Measurements from ENCODE around the gene RREB1.

The RREB1 gene

DNA sequence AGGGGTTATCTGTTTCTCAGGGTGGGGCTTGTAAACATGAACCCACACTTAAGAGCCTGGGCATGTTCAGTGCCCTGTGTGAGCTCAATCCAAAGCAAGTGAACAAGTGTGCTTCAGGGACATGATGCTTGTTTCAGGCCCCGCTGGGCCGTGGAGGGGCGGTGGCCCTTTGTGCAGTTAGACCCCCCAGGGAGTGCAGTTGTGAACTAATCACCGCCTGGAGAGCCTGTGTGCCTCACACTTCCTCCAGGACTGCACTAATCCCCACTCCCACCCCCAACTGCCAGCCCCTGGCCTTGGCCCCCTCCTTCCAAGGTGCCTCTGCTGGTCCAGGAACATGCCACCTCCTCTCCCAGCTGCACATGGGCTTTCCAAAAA is 58.1 kb downstream of the RREB1 start:
- DNase-seq (ENCODE audit: low spot score), result no peak
- in situ Hi-C loops (cut with MboI; ENCODE audit: low sequenced_read_pairs, unreplicated experiment), result no loop called here
- TF ChIP-seq, protein P1, sequence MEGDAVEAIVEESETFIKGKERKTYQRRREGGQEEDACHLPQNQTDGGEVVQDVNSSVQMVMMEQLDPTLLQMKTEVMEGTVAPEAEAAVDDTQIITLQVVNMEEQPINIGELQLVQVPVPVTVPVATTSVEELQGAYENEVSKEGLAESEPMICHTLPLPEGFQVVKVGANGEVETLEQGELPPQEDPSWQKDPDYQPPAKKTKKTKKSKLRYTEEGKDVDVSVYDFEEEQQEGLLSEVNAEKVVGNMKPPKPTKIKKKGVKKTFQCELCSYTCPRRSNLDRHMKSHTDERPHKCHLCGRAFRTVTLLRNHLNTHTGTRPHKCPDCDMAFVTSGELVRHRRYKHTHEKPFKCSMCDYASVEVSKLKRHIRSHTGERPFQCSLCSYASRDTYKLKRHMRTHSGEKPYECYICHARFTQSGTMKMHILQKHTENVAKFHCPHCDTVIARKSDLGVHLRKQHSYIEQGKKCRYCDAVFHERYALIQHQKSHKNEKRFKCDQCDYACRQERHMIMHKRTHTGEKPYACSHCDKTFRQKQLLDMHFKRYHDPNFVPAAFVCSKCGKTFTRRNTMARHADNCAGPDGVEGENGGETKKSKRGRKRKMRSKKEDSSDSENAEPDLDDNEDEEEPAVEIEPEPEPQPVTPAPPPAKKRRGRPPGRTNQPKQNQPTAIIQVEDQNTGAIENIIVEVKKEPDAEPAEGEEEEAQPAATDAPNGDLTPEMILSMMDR (IDR thresholded peaks at IDR 0.05; ENCODE audit: borderline replicate concordance, control extremely low read depth, extremely low read depth, insufficient read depth, missing control alignments), result no peak

DNA sequence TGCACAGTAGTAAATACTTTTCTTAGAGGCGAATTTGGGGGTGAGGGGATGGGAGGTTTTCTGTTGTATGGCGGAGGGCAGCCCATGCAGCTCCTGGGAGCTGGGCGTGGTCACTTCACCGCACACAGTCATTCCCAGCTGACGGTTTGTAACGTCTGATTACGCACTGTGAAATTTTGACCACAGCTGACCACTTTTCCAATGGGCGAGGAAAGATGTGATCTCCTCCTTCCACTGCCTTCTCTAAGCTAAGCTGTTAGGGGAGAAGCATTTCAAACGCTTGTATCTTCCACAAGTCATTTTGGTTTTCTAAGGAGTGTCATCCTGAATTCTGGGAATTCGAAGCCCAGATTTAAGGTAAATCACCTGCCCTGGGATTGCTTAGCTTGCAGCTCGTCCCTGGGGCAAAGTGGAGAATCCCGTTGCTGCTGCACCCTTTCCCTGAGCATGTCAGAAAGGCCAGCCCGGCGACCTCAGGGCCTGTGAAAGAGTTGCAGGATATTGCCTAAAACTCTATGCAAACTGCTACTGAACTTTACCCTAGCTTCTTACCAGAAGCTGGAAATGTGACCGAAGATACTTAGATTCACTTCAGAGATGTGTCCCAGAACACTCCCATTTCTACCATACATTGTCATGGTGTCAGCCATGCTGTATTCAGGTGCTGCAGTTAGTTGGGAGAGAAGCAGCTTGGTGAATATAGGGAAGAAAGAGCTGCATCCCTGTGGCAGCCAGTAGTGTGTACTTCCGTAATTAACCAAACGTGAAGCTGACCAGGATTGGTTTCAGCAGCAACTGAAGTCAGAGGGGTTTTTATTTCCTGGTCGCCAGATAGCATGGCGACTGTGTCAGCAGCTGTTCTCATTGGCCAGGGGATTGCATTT is 58.9 kb downstream of the RREB1 start:
- TF ChIP-seq, protein P1 (IDR thresholded peaks at IDR 0.05; ENCODE audit: borderline replicate concordance, control extremely low read depth, extremely low read depth, insufficient read depth, missing control alignments), result no peak
- in situ Hi-C loops (cut with MboI; ENCODE audit: low sequenced_read_pairs, unreplicated experiment), result no loop called here
- DNase-seq (ENCODE audit: low spot score), result no peak

DNA sequence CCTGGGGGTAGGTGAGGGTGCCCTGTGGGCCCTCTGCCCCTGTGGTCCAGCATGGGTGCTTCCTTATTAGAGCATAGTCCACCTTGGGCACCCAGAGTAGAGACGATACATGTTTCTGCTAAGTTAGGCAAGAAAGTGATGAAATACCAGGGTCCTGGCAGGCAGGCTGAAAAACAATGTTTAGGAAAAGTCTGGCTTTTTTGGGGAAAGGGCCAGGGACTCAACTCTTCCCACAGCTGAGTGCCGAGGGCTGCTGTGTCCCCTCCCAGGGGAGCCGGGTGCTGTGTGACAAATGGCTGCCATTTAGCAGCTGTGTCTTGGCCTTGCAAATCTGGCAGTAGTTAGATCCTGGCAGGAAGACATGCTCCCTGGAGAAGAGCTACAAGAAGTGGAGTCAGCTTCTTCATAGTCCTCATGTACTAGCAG is 61.5 kb downstream of the RREB1 start:
- in situ Hi-C loops (cut with MboI; ENCODE audit: low sequenced_read_pairs, unreplicated experiment), result no loop called here
- DNase-seq (ENCODE audit: low spot score), result no peak
- TF ChIP-seq, protein P1 (IDR thresholded peaks at IDR 0.05; ENCODE audit: borderline replicate concordance, control extremely low read depth, extremely low read depth, insufficient read depth, missing control alignments), result no peak

DNA sequence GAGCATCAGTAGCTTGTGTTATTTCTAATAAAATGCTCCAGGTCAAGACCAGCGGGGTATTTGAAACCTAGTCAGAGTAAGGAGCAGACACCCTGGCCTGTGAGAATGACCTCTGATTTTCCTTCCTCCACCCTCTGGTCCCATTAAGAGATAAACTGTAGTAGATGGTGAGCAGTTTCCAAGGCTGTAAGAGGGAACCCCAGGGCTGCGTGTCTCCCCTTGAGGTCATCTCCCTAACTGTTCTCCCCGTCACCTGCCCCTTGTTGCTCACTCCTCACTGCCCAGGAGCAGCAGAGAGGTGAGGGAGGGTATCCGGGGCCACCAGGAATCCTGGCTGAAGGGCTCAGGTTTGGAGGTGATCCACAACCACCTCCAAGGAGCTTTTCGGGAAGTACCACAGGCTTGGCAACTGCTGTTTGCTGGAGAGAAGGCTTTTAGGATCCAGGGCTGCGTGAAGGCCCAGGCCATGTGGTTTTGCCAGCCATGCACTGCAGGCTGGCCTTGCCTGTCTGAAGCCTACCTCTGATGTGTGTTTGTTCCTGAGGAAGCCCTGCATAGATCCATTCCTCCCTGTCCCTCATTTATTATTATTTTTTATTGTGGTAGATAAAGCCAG is 62.5 kb downstream of the RREB1 start:
- in situ Hi-C loops (cut with MboI; ENCODE audit: low sequenced_read_pairs, unreplicated experiment), result no loop called here
- no peak for DNase-seq (ENCODE audit: low spot score)
- TF ChIP-seq, protein P1 (IDR thresholded peaks at IDR 0.05; ENCODE audit: borderline replicate concordance, control extremely low read depth, extremely low read depth, insufficient read depth, missing control alignments), result no peak

DNA sequence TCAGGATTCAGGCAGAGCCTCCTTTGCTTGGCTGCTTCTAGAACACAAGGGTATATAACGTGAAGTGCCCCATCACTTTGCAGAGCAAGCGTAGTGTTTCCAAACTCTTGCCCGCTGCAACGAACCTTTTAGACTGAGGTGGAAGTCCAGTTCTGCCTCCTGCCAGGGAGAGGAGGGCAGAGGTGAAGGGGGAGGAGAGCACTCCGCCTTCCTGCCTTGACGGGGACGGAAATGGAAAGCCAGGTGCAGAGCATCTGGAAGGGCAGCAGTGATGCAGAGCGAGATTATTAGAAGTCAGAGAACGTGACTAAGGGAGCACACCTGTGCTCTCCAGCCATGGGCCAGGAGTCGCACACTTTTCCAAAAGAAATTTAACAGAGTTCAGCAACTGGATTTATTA is 63.4 kb downstream of the RREB1 start:
- in situ Hi-C loops (cut with MboI; ENCODE audit: low sequenced_read_pairs, unreplicated experiment), result no loop called here
- no peak for DNase-seq (ENCODE audit: low spot score)

DNA sequence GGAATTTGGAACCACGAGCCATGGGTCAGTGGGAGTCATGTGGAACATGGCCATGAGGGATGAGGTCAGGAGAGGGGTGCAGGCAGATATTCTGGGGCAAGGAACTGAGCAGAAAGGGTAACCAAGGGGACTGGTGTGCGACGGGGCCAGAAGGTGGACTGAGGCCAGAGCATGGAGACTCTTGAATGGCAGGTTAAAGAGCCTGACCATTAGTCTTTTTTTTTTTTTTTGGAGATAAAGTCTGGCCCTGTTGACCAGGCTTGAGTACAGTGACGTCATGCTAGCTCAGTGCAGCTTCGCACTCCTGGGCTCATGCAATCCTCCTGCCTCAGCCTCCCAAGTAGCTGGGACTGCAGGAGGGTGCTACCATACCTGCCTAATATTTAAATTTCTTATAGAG is 64.0 kb downstream of the RREB1 start:
- TF ChIP-seq, protein P1 (IDR thresholded peaks at IDR 0.05; ENCODE audit: borderline replicate concordance, control extremely low read depth, extremely low read depth, insufficient read depth, missing control alignments), result no peak
- no peak for DNase-seq (ENCODE audit: low spot score)
- in situ Hi-C loops (cut with MboI; ENCODE audit: low sequenced_read_pairs, unreplicated experiment), result no loop called here

More for the DNA sequence above, 63.4 kb downstream of the RREB1 start:
- TF ChIP-seq, protein P1 (IDR thresholded peaks at IDR 0.05; ENCODE audit: borderline replicate concordance, control extremely low read depth, extremely low read depth, insufficient read depth, missing control alignments), result no peak

Data from GM13976 (cell line).